HUDEP-2 (cell line): Measurements from ENCODE around the gene IFT122.
"Not testable (repeated sequence)": the region's sequence is repeated elsewhere in the genome, so short reads cannot be mapped to it uniquely, and the experiment has no call there.

Source experiments
- DNase-seq, 76 experiments: peaks; one replicate each; lab custom pipeline; 2025; ENCODE audit not compliant: unreplicated experiment in 76 of 76; lab: John Stamatoyannopoulos, UW

The IFT122 gene

DNA sequence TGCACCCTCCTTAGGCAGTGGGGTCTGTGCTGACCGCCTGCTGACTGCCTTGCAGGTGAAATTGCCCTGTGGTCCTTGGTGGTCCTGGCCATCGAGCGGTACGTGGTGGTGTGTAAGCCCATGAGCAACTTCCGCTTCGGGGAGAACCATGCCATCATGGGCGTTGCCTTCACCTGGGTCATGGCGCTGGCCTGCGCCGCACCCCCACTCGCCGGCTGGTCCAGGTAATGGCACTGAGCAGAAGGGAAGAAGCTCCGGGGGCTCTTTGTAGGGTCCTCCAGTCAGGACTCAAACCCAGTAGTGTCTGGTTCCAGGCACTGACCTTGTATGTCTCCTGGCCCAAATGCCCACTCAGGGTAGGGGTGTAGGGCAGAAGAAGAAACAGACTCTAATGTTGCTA lies 90.8 kb downstream of the IFT122 start:
- no peak for DNase-seq

DNA sequence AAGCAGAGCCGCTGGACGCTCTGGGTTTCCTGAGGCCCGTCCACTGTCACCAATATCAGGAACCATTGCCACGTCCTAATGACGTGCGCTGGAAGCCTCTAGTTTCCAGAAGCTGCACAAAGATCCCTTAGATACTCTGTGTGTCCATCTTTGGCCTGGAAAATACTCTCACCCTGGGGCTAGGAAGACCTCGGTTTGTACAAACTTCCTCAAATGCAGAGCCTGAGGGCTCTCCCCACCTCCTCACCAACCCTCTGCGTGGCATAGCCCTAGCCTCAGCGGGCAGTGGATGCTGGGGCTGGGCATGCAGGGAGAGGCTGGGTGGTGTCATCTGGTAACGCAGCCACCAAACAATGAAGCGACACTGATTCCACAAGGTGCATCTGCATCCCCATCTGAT lies 91.7 kb downstream of the IFT122 start:
- no peak for DNase-seq

- no peak for DNase-seq
Observed at GRCh38 chr3:129532261-129532660, 92.2 kb downstream of the IFT122 start.

GRCh38 chr3:129533406-129533805 lies 93.4 kb downstream of the IFT122 start:
- DNase-seq = no peak

DNA sequence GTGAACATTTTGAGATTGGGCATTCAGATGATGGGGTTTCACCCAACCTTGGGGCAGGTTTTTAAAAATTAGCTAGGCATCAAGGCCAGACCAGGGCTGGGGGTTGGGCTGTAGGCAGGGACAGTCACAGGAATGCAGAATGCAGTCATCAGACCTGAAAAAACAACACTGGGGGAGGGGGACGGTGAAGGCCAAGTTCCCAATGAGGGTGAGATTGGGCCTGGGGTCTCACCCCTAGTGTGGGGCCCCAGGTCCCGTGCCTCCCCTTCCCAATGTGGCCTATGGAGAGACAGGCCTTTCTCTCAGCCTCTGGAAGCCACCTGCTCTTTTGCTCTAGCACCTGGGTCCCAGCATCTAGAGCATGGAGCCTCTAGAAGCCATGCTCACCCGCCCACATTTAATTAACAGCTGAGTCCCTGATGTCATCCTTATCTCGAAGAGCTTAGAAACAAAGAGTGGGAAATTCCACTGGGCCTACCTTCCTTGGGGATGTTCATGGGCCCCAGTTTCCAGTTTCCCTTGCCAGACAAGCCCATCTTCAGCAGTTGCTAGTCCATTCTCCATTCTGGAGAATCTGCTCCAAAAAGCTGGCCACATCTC lies 94.5 kb downstream of the IFT122 start:
- DNase-seq = no peak

GRCh38 chr3:129535075-129535474 lies 95.1 kb downstream of the IFT122 start:
- no peak for DNase-seq

DNA sequence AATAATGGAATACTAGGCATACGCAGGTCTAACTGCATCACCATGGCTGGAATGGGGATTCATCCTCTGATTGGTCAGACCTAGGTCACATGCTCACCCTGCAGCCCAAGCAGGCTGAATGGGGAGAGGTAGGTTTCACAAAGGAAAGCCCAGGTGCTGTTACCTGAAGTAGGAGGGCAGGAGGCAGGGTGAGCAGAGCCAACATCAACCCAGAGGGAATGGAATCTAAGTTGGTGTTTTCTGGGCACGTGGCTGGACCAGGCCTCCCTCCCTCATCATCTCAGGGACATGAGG lies 96.3 kb downstream of the IFT122 start:
- no peak for DNase-seq

DNA sequence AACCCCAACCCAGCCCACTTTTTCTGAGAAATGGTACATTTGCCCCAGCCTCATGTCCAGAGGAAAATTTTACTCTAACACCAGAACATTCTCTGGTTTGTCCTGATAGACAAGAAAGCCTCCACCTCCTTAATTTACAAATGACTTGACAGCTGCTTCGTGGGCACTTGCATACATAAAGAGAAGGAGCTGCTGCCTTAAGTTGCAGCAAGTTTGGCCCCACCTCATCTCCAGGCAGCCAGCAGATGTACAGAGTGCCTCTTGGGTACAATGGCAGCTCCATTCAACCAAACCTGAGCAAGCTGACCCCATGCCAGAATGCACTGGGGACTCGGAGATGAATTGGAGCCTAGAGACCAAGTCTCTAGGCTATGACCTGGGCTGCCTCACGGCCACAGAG lies 96.8 kb downstream of the IFT122 start:
- no peak for DNase-seq

DNA sequence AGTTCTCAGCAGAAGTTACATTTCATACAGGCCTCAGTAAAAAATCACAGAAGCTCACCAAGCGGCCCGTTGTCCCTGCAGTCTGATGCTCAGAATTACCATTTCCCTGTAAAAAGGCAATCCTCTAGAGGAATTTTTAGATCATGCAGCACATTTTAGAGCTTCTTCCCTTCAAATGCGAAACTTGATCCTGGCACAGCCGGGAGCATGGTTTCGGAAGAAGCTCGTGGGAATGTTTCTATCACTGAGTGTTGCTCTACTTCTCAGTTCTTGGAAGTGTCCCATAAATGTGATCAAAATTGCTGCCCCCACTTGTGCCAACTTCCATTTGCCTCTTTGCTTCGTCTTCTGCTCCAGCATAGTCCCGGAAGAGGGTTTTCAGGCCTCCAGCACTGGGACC lies 99.2 kb downstream of the IFT122 start:
- no peak for DNase-seq

GRCh38 chr3:129540776-129541516 lies 100.9 kb downstream of the IFT122 start:
- DNase-seq = no peak

GRCh38 chr3:129542747-129543146 lies 102.7 kb downstream of the IFT122 start:
- DNase-seq = no peak

DNA sequence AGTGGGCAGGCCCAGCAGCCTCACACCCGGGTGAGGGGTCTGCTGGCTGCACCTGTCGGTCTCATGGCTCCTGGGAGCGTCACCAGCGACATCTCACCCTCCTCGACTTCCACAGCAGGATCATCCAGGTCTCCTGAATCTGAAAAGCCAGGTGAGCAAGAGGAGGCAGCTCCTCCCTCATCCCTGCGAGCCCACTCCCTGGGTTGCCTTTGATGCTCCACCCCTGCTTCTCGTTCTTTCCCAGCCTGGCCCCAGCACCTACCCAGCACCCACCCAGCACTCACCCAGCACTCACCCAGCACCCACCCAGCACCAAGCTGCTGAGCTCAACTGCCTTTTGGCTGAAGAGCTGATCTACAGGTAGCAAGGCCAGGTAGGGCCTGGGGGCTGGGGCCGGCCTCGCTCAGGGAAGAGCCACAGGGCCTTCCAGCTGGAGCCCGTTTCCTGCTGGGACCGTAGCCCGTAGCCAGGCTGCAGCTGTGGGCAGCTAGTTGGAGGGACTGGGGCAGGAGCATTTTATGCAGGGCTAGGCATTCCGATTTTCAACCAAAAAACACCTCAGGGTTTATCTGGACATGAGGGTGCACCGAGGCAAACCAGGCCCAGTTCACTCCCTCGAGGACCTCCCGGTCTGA lies 103.2 kb downstream of the IFT122 start, which contains the start of gene H1-8:
Gene H1-8, plus strand, starts transcription at position 20 of the 635 bp plus-strand sequence. Its CDS starts 44 bp downstream, at position 64.
- no peak for DNase-seq

DNA sequence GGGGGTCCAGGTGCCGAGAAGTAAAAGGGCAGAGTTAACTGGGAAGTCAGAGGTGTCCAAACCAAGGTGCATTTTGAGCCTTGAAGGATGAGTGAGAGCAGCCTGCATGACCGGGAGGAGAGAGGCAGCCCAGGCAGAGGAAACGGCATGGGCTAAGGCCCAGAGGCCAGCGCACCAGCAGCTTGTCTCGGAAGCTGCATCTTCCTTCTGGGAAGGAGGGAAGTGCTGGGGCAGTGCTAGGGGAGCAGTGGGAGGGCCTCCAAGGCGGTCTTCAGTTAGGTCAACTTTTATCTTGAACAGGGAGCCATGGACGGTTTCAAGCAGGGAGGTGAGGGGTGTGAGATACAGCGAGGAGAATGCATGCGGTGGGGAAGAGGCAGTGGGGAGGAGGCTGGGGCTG lies 104.0 kb downstream of the IFT122 start:
- no peak for DNase-seq

DNA sequence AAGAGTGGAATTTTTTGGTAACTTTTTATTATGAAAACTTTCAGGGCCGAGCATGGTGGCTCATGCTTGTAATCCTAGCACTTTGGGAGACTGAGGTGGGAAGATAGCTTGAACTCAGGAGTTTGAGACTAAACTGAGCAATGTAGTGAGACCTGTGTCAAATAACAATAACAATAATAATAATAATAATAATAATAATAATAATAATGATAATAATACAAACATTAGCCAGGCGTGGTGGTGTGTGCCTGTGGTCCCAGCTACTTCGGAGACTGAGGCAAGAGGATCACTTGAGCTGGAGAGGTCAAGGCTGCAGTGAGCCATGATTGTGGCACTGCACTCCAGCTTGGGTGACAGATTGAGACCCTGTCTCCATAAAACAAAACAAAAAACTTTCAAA lies 105.9 kb downstream of the IFT122 start:
- DNase-seq = not testable (repeated sequence)

- DNase-seq = no peak
Observed at GRCh38 chr3:129547241-129547640, 107.2 kb downstream of the IFT122 start.

DNA sequence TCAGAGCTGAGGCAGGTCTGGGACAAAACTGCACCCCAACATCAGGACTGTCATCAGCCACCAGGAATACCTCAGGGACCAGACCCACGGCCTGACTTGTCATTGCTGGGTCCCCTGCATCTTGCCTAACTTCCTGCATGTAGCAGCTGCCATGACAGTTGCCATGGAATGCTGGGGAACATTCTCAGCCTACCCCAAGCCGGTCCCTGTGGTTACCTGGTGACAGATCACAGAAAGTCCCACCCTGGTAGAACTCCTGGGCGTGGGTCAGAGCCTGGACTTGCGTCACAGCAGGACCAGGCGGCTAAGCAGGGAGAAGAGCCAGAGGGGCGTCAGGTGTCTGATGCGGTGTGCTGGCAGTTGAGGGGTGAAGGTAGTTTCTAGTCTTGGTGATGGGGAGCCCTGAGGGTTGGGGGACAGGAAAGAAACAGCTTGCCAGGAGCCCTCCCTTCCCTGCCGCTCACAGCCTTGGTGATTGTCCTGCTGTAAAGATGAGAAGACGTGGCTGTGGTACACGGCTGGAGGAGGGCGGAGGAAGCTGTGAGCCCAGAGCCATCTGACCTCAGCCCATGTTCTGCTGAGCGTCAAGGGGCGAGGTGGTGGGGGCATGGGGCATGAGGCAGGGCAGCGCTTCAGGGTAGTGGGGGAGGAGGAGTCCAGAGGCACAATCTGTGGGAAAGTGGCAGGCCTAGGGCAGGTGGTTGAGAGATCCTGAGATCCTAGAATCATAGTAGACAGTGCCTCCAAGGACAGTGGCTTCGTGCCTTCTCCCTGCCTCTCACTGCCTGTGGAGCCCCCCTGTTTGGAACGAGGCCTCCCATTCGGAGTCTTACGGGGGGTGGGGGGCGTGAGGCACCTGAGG lies 108.3 kb downstream of the IFT122 start:
- DNase-seq = no peak

- no peak for DNase-seq
Observed at GRCh38 chr3:129549006-129549800, 109.2 kb downstream of the IFT122 start.

DNA sequence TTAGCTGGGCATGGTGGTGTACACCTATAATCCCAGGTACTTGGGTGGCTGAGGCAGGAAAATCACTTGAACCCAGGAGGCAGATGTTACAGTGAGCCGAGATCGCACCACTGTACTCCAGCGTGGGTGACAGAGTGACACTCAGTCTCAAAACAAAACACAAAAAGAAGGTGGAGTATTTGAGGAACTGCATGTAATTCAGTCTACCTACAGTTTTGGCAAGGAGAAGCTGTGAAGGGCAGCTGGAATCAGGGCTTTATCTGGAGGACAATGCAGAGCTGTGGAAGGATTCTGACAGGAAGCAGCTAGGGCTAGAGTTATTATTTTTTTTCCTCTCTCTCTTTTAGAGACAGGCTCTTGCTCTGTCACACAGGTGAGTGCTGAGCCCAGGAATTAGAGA lies 109.8 kb downstream of the IFT122 start:
- DNase-seq = no peak

- no peak for DNase-seq
Observed at GRCh38 chr3:129552287-129553050, 112.4 kb downstream of the IFT122 start.

DNA sequence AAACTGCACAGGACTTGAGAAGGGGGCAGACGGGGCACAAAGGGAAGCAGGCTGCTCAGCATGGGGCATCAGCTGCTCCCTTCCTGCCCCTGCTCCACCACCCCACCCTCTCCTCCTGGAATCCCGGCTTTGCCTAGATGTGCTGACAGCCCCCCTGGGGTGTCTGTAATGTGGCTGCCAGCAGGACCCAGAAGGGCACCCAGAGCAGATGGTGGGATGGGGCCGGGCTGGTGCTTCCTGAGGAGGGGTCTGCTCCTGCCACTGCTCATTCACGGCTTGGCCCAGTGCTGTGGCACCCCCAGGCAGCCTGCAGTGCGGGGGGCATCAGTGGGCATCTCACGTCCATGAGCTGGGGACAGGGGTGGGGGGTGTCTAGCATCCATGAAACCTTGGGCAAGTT lies 113.1 kb downstream of the IFT122 start:
- DNase-seq = peak in 1 of 76 experiments; percentile 10
